Measurements from ENCODE around the gene CH25H. TPM values are rescaled to one million over a fixed set of nuclear protein-coding genes. Genes with fewer than 3 reads are reported as not detected.

The CH25H gene
- total RNA-seq, 2 donors from 2014 or later: 2.7 to 5.6 TPM

DNA sequence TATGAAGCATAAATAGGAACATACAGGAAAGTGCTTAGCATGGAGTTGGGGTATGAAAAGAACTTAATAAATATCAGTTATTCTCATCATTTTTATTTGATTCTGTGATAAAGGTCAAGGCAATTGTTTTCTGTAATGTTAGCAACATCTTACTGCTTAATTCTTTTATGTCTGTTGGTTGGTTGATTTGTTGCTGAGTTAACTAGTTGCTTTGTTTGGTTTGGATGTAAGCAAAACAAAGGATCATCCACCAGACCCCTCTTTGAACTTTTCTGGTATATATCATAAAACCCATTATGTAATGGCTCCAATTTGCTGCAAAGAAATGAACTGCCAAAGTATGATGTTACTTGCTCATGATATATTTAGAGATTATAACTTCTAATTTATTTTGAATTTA is 44.5 kb downstream of the CH25H start:
- Histone ChIP-seq H3K4me3 (no peak overlapping the region), H3K36me3 (no peaks in the 10 kb centered on the region), H3K9me3 (no peaks in the 10 kb centered on the region), H3K27me3 (replicated peaks; ENCODE audit: insufficient read depth) (no peaks in the 10 kb centered on the region), H3K27ac (no peak overlapping the region), H3K4me1 (ENCODE audit: control insufficient read depth in 1 of 2, low read depth in 2 of 2) (no peaks in the 10 kb centered on the region)
- ATAC-seq (ENCODE audit: insufficient number of reproducible peaks, low FRiP score, low read depth) (no peak), DNase-seq (ENCODE audit: low spot score) (no peak)
- TF ChIP-seq, protein P1, sequence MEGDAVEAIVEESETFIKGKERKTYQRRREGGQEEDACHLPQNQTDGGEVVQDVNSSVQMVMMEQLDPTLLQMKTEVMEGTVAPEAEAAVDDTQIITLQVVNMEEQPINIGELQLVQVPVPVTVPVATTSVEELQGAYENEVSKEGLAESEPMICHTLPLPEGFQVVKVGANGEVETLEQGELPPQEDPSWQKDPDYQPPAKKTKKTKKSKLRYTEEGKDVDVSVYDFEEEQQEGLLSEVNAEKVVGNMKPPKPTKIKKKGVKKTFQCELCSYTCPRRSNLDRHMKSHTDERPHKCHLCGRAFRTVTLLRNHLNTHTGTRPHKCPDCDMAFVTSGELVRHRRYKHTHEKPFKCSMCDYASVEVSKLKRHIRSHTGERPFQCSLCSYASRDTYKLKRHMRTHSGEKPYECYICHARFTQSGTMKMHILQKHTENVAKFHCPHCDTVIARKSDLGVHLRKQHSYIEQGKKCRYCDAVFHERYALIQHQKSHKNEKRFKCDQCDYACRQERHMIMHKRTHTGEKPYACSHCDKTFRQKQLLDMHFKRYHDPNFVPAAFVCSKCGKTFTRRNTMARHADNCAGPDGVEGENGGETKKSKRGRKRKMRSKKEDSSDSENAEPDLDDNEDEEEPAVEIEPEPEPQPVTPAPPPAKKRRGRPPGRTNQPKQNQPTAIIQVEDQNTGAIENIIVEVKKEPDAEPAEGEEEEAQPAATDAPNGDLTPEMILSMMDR (IDR thresholded peaks at IDR 0.05): no peak

DNA sequence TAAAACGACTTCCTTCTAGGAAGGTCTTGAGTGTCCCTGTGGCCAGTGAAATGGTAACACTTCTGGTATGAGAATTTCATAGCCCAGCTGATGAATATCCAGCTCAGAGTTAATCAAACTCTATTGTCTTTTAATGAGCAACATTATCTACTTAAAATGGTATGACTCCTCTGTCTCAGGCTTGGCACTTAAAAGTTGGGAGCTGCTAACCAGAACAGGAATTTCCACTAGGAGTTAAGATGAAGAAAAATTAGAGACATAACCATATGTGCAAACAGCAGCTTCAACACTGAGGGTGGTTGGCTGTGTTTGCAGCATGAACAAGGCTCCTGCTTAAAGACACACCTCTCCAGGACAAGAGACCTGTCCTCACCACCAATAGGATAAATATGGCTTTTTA is 46.8 kb downstream of the CH25H start:
- DNase-seq (ENCODE audit: low spot score) (no peak), ATAC-seq (ENCODE audit: insufficient number of reproducible peaks, low FRiP score, low read depth) (no peak)
- Histone ChIP-seq H3K4me3 (no peak overlapping the region), H3K4me1 (ENCODE audit: control insufficient read depth in 1 of 2, low read depth in 2 of 2) (no peaks in the 10 kb centered on the region), H3K27me3 (replicated peaks; ENCODE audit: insufficient read depth) (no peaks in the 10 kb centered on the region), H3K9me3 (no peaks in the 10 kb centered on the region), H3K36me3 (no peaks in the 10 kb centered on the region), H3K27ac (no peak overlapping the region)
- TF ChIP-seq, protein P1 (IDR thresholded peaks at IDR 0.05): no peak

DNA sequence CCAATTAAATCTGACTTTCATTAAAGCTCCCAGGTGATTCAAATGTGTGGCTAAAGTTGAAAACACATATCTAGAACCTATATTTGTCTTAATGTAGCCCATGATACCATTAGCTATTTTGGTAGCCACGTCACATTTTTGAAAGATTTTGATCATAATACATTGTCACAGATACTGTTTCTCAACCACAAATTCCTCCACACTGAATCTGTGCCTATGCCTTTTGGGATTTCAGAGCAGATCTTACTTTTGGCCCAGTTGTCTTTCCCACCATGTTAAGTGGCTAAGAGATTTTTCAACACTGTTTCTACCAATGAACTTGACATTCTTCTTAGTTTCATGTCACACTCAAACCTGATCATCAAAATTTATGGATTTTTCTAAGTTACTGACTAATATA is 47.4 kb downstream of the CH25H start:
- no peaks in the 10 kb centered on the region for H3K4me1 ChIP-seq (ENCODE audit: control insufficient read depth in 1 of 2, low read depth in 2 of 2)

DNA sequence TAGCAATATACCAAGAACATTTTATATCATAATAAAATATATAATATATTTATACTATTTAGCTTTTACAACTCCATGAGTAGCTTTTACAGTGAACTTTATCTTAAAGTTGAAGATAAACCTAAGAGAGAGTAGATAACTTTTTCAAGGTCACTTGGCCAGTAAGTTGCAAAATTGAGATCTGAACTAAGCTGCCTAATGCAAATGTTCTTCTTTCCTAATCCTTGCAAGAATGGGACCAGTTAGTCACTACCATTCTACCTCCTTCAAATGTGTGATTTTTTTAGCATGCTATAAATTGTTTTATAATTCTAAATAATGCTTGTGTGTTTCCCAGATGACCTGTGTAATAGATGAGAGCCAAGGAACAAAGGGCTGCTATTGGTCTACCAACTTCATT is 47.8 kb downstream of the CH25H start:
- Histone ChIP-seq H3K27ac (no peak overlapping the region), H3K36me3 (no peaks in the 10 kb centered on the region), H3K9me3 (no peaks in the 10 kb centered on the region), H3K27me3 (replicated peaks; ENCODE audit: insufficient read depth) (no peaks in the 10 kb centered on the region), H3K4me3 (no peak overlapping the region), H3K4me1 (ENCODE audit: control insufficient read depth in 1 of 2, low read depth in 2 of 2) (no peaks in the 10 kb centered on the region)
- TF ChIP-seq, protein P1 (IDR thresholded peaks at IDR 0.05): no peak
- ATAC-seq (ENCODE audit: insufficient number of reproducible peaks, low FRiP score, low read depth) (no peak), DNase-seq (ENCODE audit: low spot score) (no peak)

More for the DNA sequence above, 47.4 kb downstream of the CH25H start:
- Histone ChIP-seq H3K9me3 (no peaks in the 10 kb centered on the region), H3K36me3 (no peaks in the 10 kb centered on the region), H3K4me3 (no peak overlapping the region), H3K27me3 (replicated peaks; ENCODE audit: insufficient read depth) (no peaks in the 10 kb centered on the region), H3K27ac (no peak overlapping the region)
- ATAC-seq (ENCODE audit: insufficient number of reproducible peaks, low FRiP score, low read depth): no peak
- TF ChIP-seq, protein P1 (IDR thresholded peaks at IDR 0.05): no peak
- DNase-seq (ENCODE audit: low spot score): no peak

DNA sequence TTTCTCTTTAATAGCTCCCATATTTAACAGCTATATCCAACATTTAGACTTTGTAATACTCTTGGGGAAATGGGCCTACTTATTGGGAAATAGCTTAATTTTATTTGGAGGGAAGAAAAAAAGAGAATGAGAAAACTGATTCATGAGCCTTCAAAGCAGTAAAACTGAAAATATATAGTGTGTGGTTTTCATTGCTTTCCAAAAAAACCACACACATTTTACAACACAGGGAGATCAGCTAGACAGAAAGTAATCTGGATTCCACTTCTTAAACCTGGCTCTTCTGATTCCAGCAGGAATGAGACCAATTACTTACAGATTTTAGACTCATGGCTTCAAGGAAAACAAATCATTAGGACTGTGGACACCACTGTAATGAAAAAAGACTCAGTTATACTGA is 48.7 kb downstream of the CH25H start:
- DNase-seq (ENCODE audit: low spot score): no peak
- ATAC-seq (ENCODE audit: insufficient number of reproducible peaks, low FRiP score, low read depth): no peak
- Histone ChIP-seq H3K36me3 (no peaks in the 10 kb centered on the region), H3K27ac (no peak overlapping the region), H3K4me1 (ENCODE audit: control insufficient read depth in 1 of 2, low read depth in 2 of 2) (no peaks in the 10 kb centered on the region), H3K4me3 (no peak overlapping the region), H3K27me3 (replicated peaks; ENCODE audit: insufficient read depth) (no peaks in the 10 kb centered on the region), H3K9me3 (no peaks in the 10 kb centered on the region)
- TF ChIP-seq, protein P1 (IDR thresholded peaks at IDR 0.05): no peak
